GM12878 (cell line): Measurements from ENCODE around the gene CDC42SE2. TPM values are rescaled to one million over a fixed set of nuclear protein-coding genes. Genes with fewer than 3 reads are reported as not detected.

Source experiments
- ATAC-seq: fragments of 200-7000 bp; cut with Tn5 transposase; 3 replicates; pipeline ENCODE4 v1.9.1; 2020; ENCODE audit warnings: mild to moderate bottlenecking, moderate library complexity
- BruUV-seq: library from RNA; stranded (reverse); fragments of 400-500 nt; replicated peaks from 2 replicates; lab custom pipeline; 2021; lab: Mats Ljungman, UMichigan
- CTCF ChIA-PET: fragments of 300-600 bp; sonication (Branson Sonifier 250); formaldehyde crosslinking; extraction: SDS; loops from one replicate; lab custom pipeline; 2021; ENCODE audit warnings: inconsistent platforms; lab: Yijun Ruan, JAX
- POLR2A ChIA-PET: fragments of 350-600 bp; formaldehyde crosslinking; extraction: SDS; loops from one replicate; lab custom pipeline; 2021; ENCODE audit warnings: inconsistent platforms; lab: Charles Lee
- RAD21 ChIA-PET: fragments of 300-600 bp; sonication (Branson Sonifier 250); formaldehyde crosslinking; loops from one replicate; lab custom pipeline; 2023; ENCODE audit warnings: antibody characterized with exemption; ENCODE audit not compliant: unreplicated experiment; lab: Charles Lee
- SMC1A ChIA-PET: fragments of 300-600 bp; sonication (Branson Sonifier 250); formaldehyde crosslinking; loops from one replicate; lab custom pipeline; 2023; ENCODE audit not compliant: unreplicated experiment, uncharacterized antibody; lab: Charles Lee
- DNase-seq: peaks from one replicate; pipeline ENCODE4 v3.0.0-alpha.2; 2011; ENCODE audit warnings: low read depth, low spot score
- FAIRE-seq: peaks from 3 replicates; lab custom pipeline; 2011; peaks lifted over from hg19 to GRCh38; lab: Jason Lieb, UNC
- H2AFZ ChIP-seq: 2 replicates; pipeline ENCODE4 v1.6.0; 2011; ENCODE audit warnings: low read depth, low read length, control low read depth; ENCODE audit not compliant: control insufficient read depth
- H3K27ac ChIP-seq: 2 replicates; pipeline ENCODE4 v1.5.1; 2011; ENCODE audit warnings: control low read depth; ENCODE audit not compliant: control insufficient read depth, insufficient read depth
- H3K27me3 ChIP-seq, 2 experiments: replicated peaks in 1 of 2; 2 replicates each; pipeline versions ENCODE4 v1.6.0 to v1.6.1; 2011; ENCODE audit warnings: low read length in 1 of 2; ENCODE audit not compliant: control insufficient read depth in 2 of 2, insufficient read depth in 2 of 2
- H3K36me3 ChIP-seq, 2 experiments: 2 replicates each; pipeline ENCODE4 v1.5.1; 2011; ENCODE audit warnings: low read length in 1 of 2; ENCODE audit not compliant: control insufficient read depth in 2 of 2, insufficient read depth in 2 of 2
- H3K4me1 ChIP-seq: 2 replicates; pipeline ENCODE4 v1.6.1; 2011; ENCODE audit warnings: mild to moderate bottlenecking, low read length, moderate library complexity, mixed read lengths; ENCODE audit not compliant: control insufficient read depth, insufficient read depth
- H3K4me2 ChIP-seq: 2 replicates; pipeline ENCODE4 v1.6.0; 2011; ENCODE audit warnings: control low read depth; ENCODE audit not compliant: control insufficient read depth, insufficient read depth
- H3K4me3 ChIP-seq: fragments of 200-600 bp; sonication (generic); 2 replicates; pipeline ENCODE4 v1.5.1; 2016
- H3K79me2 ChIP-seq: 2 replicates; pipeline ENCODE4 v1.6.0; 2011; ENCODE audit warnings: low read length; ENCODE audit not compliant: control insufficient read depth, insufficient read depth
- H3K9ac ChIP-seq: 2 replicates; pipeline ENCODE4 v1.8.0; 2011; ENCODE audit warnings: low read length, control low read depth, mixed read lengths; ENCODE audit not compliant: control insufficient read depth, insufficient read depth
- H3K9me3 ChIP-seq: replicated peaks from 3 replicates; pipeline ENCODE4 v1.5.1; 2011; ENCODE audit warnings: mild to moderate bottlenecking, low read length; ENCODE audit not compliant: control insufficient read depth, insufficient read depth
- H4K20me1 ChIP-seq: 2 replicates; pipeline ENCODE4 v1.6.0; 2011; ENCODE audit not compliant: control insufficient read depth, insufficient read depth
- CBFB ChIP-seq: IDR thresholded peaks from 2 replicates; pipeline ENCODE4 v1.6.1; 2016; ENCODE audit warnings: antibody characterized with exemption, low read depth
- EGR1 ChIP-seq, 2 experiments: IDR thresholded peaks; 1 replicate in 1 of 2; 2 replicates in 1 of 2; pipeline ENCODE4 v1.6.1; 2011 to 2012; ENCODE audit warnings: low read depth in 2 of 2, low read length in 2 of 2, borderline replicate concordance in 1 of 2, mild to moderate bottlenecking in 1 of 2, moderate library complexity in 1 of 2
- NR2F1 ChIP-seq: fragments of 450-650 bp; conservative IDR thresholded peaks from 2 replicates; pipeline ENCODE4 v1.6.1; 2017; ENCODE audit warnings: mild to moderate bottlenecking
- PAX5 ChIP-seq: IDR thresholded peaks from 2 replicates; pipeline ENCODE4 v1.6.1; 2011; ENCODE audit warnings: low read depth, low read length, borderline replicate concordance
- SMAD5 ChIP-seq: IDR thresholded peaks from 2 replicates; pipeline ENCODE4 v1.6.1; 2016; ENCODE audit warnings: antibody characterized with exemption, low read depth
- TCF12 ChIP-seq: IDR thresholded peaks from 2 replicates; pipeline ENCODE4 v1.6.1; 2011; ENCODE audit warnings: low read depth, mild to moderate bottlenecking, low read length
- WGBS: methylation state at CpG from one replicate; pipeline ENCODE4 v1.1.6; 2016; ENCODE audit warnings: low lambda C conversion rate; ENCODE audit not compliant: insufficient replicate concordance, insufficient coverage; ENCODE audit errors: missing lambda C conversion rate; 5-methylcytosine and 5-hydroxymethylcytosine counted together
- in situ Hi-C: fragments of 300-500 bp; cut with MboI; formaldehyde crosslinking; loops from 9 replicates; pipeline ENCODE4 v1.14.3; 2018; ENCODE audit warnings: mixed read lengths
- intact Hi-C: fragments of 100-400 bp; cut with micrococcal nuclease; formaldehyde crosslinking; loops from one replicate; pipeline ENCODE4 v1.14.2; 2022; ENCODE audit not compliant: unreplicated experiment
- polyA plus RNA-seq, 11 experiments: library from polyadenylated mRNA; depleted of rRNA in 4 of 11; unstranded in 6 of 11; stranded (reverse) in 5 of 11; fragments of >200 nt; fragmentation: Nextera tagmentation in 4 of 11; fragmentation: Illumina TruSeq in 1 of 11; extraction: Ambion mirVana in 4 of 11; extraction: Trizol in 1 of 11; gene quantifications; 1 replicate in 1 of 11; 2 replicates in 10 of 11; pipeline versions ENCODE4 v1.2.1 to v1.2.3, GENCODE V29; 2011 to 2016; ENCODE audit warnings: inconsistent platforms in 2 of 11, missing spikeins in 2 of 11, low read depth in 1 of 11
- total RNA-seq, 4 experiments: library from RNA; depleted of rRNA in 3 of 4; stranded (reverse); fragments of >200 nt in 3 of 4; fragmentation: Illumina TruSeq in 1 of 4; extraction: Trizol in 1 of 4; gene quantifications; 2 replicates each; pipeline versions ENCODE4 v1.2.1 to v1.2.3, GENCODE V29; 2013 to 2021
- TF ChIP-seq, protein P1 (sequence below): IDR thresholded peaks from 2 replicates; pipeline ENCODE4 v1.6.1; 2011; ENCODE audit warnings: mild to moderate bottlenecking, low read depth, low read length, moderate library complexity; ENCODE audit not compliant: insufficient replicate concordance

Gene CDC42SE2
- total and polyA plus RNA-seq, 10 of the 15 experiments (the other 5 are each of a cell fraction or from before 2014, with no cell fraction given), result 57.0 to 148 (median 80.3) TPM

DNA sequence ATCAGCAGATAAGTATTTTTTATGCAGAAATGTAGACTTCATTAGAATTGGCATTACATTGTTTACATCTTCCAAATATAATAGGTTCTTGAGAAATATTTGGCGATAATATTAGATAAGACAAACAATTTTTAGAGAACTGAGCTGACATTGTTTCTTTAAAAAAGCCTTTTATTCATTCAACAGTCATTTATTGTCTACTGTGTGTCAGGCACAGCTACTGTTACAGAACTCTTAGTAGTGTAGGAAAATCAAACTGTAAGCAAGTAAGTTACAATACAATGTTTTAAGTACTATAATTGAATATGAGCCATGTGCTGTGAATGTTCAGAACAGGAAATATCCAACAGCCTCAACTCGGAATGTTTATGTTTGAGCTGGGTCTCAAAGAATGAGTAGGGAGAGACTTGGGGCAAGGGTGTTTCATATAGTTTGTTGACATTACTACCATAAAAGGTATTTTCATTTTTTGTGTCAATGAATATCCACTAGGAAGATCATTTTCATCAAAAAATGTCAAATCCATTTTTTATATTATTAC, 114.0 kb downstream of the CDC42SE2 start:
- DNase-seq (no peak), FAIRE-seq (no peak), ATAC-seq (no peak)
- TF ChIP-seq PAX5 (no peak), SMAD5 (no peak), NR2F1 (no peak), EGR1 (IDR thresholded peaks at IDR 0.05; ENCODE audit: borderline replicate concordance in 1 of 2, low read depth in 2 of 2, low read length in 2 of 2) (no peak), CBFB (no peak), TCF12 (no peak)
- TF ChIP-seq, protein P1, sequence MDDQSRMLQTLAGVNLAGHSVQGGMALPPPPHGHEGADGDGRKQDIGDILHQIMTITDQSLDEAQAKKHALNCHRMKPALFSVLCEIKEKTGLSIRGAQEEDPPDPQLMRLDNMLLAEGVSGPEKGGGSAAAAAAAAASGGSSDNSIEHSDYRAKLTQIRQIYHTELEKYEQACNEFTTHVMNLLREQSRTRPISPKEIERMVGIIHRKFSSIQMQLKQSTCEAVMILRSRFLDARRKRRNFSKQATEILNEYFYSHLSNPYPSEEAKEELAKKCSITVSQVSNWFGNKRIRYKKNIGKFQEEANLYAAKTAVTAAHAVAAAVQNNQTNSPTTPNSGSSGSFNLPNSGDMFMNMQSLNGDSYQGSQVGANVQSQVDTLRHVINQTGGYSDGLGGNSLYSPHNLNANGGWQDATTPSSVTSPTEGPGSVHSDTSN, result no peak
- Histone ChIP-seq H3K4me2 (peak overlapping the region; percentile 55), H3K79me2 (peaks cover 90% of the 10 kb centered on the region), H3K9ac (no peak overlapping the region), H3K4me1 (peaks cover 86% of the 10 kb centered on the region), H3K4me3 (no peak overlapping the region), H2AFZ (no peak overlapping the region), H4K20me1 (no peaks in the 10 kb centered on the region), H3K27ac (peak overlapping the region; percentile 95), H3K27me3 (no peaks in the 10 kb centered on the region), H3K36me3 (no peaks in the 10 kb centered on the region), H3K9me3 (no peaks in the 10 kb centered on the region)
- intact Hi-C loops, result loop anchor here (2.0 kb wide), 1 partner anchor 105 kb away; no protein-coding TSS in a partner anchor
- BruUV-seq, result no TSS peak
- ChIA-PET CTCF (interaction anchor here (0.7 to 1.7 kb wide), 10 partner anchors 9 to 169 kb away, joined by 3 to 7 read pairs (median 3); no protein-coding TSS in a partner anchor), SMC1A (interaction anchor here (1.0 to 7.0 kb wide), 22 partner anchors 8 to 171 kb away, joined by 3 to 55 read pairs (median 6); no protein-coding TSS in a partner anchor), POLR2A (interaction anchor here (0.6 to 3.4 kb wide), 10 partner anchors 9 to 209 kb away, joined by 3 to 28 read pairs (median 4); partner anchors contain the start of gene CDC42SE2), RAD21 (interaction anchor here (0.7 to 11.3 kb wide), 16 partner anchors 18 to 213 kb away, joined by 3 to 145 read pairs (median 6); partner anchors contain the start of genes CDC42SE2 and HINT1)
- 52% methylated on average over 2 of the region's 2 CpGs for WGBS
- in situ Hi-C loops, result no loop called here
